Activated CD8-positive, alpha-beta T cell treated with anti-CD3 and anti-CD28 coated beads for 36 hours (primary cell): ENCODE data around the gene PRKD3. TPM values are rescaled to one million over a fixed set of nuclear protein-coding genes. Genes with fewer than 3 reads are reported as not detected.
A peak's percentile ranks its signal among the peaks of the same experiment; 100 is the strongest.

ENCODE experiments used
- ATAC-seq: fragments of 200-7000 bp; cut with Tn5 transposase; one replicate; pipeline ENCODE4 v1.10.0; 2021; ENCODE audit warnings: mild to moderate bottlenecking, moderate library complexity
- CTCF ChIA-PET: fragments of 350-600 bp; sonication (Branson Sonifier 250); formaldehyde crosslinking; loops from one replicate; lab custom pipeline; 2021; ENCODE audit warnings: antibody characterized with exemption; lab: Charles Lee
- POLR2A ChIA-PET: fragments of 350-600 bp; sonication (Branson Sonifier 250); formaldehyde crosslinking; loops from one replicate; lab custom pipeline; 2021; ENCODE audit warnings: antibody characterized with exemption; lab: Charles Lee
- DNase-seq: peaks from one replicate; pipeline ENCODE4 v3.0.0-alpha.2; 2020
- H3K27ac Mint-ChIP-seq: one replicate; pipeline ENCODE4 v1.8.0; 2021; ENCODE audit warnings: mild to moderate bottlenecking, mixed read lengths
- H3K27me3 Mint-ChIP-seq: one replicate; pipeline ENCODE4 v1.8.0; 2021; ENCODE audit warnings: mixed read lengths
- H3K36me3 Mint-ChIP-seq: one replicate; pipeline ENCODE4 v1.8.0; 2021; ENCODE audit warnings: low read depth, mixed read lengths
- H3K4me1 Mint-ChIP-seq: one replicate; pipeline ENCODE4 v1.8.0; 2021; ENCODE audit warnings: low read depth, mixed read lengths
- H3K4me3 Mint-ChIP-seq: one replicate; pipeline ENCODE4 v1.8.0; 2021; ENCODE audit warnings: mild to moderate bottlenecking, moderate library complexity, mixed read lengths
- H3K9me3 Mint-ChIP-seq: one replicate; pipeline ENCODE4 v1.8.0; 2021; ENCODE audit warnings: mixed read lengths
- intact Hi-C: fragments of 100-400 bp; cut with micrococcal nuclease; formaldehyde crosslinking; loops from one replicate; pipeline ENCODE4 v1.10.0; 2022
- total RNA-seq, 2 experiments: library from RNA; stranded (reverse); gene quantifications; one replicate each; pipeline ENCODE4 v1.2.3, GENCODE V29; 2021
- TF ChIP-seq, protein P1 (sequence below): fragments of 200-600 bp; IDR thresholded peaks from one replicate; pipeline ENCODE4 v1.8.0; 2022; ENCODE audit warnings: antibody characterized with exemption, mild to moderate bottlenecking

Gene PRKD3
- total RNA-seq, 2 experiments from 2014 or later = 23.8 to 25.6 TPM

GRCh38 chr2:37367310-37367709 lies 42.7 kb upstream of the PRKD3 start:
- H3K4me3 Mint-ChIP-seq = no peak overlapping the region
- DNase-seq (no peak), ATAC-seq (no peak)
- H3K9me3 Mint-ChIP-seq = no peaks in the 10 kb centered on the region
- peaks cover 25% of the 10 kb centered on the region for H3K27me3 Mint-ChIP-seq
- CTCF ChIA-PET = interaction anchor here (0.6 to 2.6 kb wide), 7 partner anchors 8 to 465 kb away, joined by 3 to 17 read pairs (median 3); no protein-coding TSS in a partner anchor
- no peak overlapping the region for H3K27ac Mint-ChIP-seq
- TF ChIP-seq, protein P1, sequence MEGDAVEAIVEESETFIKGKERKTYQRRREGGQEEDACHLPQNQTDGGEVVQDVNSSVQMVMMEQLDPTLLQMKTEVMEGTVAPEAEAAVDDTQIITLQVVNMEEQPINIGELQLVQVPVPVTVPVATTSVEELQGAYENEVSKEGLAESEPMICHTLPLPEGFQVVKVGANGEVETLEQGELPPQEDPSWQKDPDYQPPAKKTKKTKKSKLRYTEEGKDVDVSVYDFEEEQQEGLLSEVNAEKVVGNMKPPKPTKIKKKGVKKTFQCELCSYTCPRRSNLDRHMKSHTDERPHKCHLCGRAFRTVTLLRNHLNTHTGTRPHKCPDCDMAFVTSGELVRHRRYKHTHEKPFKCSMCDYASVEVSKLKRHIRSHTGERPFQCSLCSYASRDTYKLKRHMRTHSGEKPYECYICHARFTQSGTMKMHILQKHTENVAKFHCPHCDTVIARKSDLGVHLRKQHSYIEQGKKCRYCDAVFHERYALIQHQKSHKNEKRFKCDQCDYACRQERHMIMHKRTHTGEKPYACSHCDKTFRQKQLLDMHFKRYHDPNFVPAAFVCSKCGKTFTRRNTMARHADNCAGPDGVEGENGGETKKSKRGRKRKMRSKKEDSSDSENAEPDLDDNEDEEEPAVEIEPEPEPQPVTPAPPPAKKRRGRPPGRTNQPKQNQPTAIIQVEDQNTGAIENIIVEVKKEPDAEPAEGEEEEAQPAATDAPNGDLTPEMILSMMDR = no peak
- no peaks in the 10 kb centered on the region for H3K36me3 Mint-ChIP-seq
- intact Hi-C loops = loop anchor here (2.0 kb wide), 1 partner anchor 25 kb away; no protein-coding TSS in a partner anchor
- H3K4me1 Mint-ChIP-seq = no peaks in the 10 kb centered on the region
- POLR2A ChIA-PET = interaction anchor here (0.7 to 3.2 kb wide), 6 partner anchors 9 to 1856 kb away, joined by 3 to 30 read pairs (median 4); no protein-coding TSS in a partner anchor

- POLR2A ChIA-PET = interaction anchor here (0.7 to 3.2 kb wide), 6 partner anchors 8 to 1857 kb away, joined by 3 to 30 read pairs (median 4); no protein-coding TSS in a partner anchor
- CTCF ChIA-PET = interaction anchor here (1.1 to 2.6 kb wide), 5 partner anchors 9 to 466 kb away, joined by 3 to 17 read pairs (median 3); no protein-coding TSS in a partner anchor
- Mint-ChIP-seq H3K36me3 (no peaks in the 10 kb centered on the region), H3K4me1 (no peaks in the 10 kb centered on the region), H3K27me3 (peaks cover 25% of the 10 kb centered on the region), H3K27ac (no peak overlapping the region), H3K4me3 (no peak overlapping the region), H3K9me3 (no peaks in the 10 kb centered on the region)
- TF ChIP-seq, protein P1 = no peak
- intact Hi-C loops = loop anchor here (2.0 kb wide), 1 partner anchor 24 kb away; no protein-coding TSS in a partner anchor
- DNase-seq (peak; percentile 18), ATAC-seq (peak; percentile 47)
Measured at GRCh38 chr2:37366773-37367172, 42.1 kb upstream of the PRKD3 start.

DNA sequence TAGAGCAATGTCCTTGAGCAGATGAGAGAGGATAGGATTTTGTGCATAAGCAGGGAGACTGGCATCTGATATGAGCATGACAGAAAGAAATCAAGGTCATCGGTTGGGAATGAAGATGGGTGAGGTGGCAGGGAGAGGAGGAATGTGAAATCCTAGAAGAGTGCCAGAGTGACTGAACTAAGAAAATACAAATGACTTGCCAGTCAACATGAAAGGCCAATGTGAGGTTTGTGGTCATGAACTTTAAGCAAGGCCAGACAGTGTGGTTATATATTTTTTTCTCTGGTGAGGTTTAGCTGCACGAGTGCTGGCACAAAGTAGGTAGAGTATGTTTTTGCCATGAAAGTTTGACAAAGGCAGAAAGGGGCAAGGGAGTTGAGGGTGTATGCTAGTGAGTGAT lies 41.0 kb upstream of the PRKD3 start:
- H3K4me3 Mint-ChIP-seq = no peak overlapping the region
- ChIA-PET CTCF (interaction anchor here (2.6 kb wide), 1 partner anchor 10 kb away, joined by 17 read pairs; no protein-coding TSS in a partner anchor), POLR2A (interaction anchor here (1.0 to 3.2 kb wide), 3 partner anchors 9 to 13 kb away, joined by 3 to 30 read pairs (median 3); no protein-coding TSS in a partner anchor)
- peaks cover 28% of the 10 kb centered on the region for H3K27me3 Mint-ChIP-seq
- H3K9me3 Mint-ChIP-seq = no peaks in the 10 kb centered on the region
- ATAC-seq (peak; percentile 64), DNase-seq (peak; percentile 59)
- no peak overlapping the region for H3K27ac Mint-ChIP-seq
- H3K4me1 Mint-ChIP-seq = no peaks in the 10 kb centered on the region
- TF ChIP-seq, protein P1 = no peak
- no peaks in the 10 kb centered on the region for H3K36me3 Mint-ChIP-seq
- intact Hi-C loops = loop anchor here (1.0 to 2.0 kb wide), 2 partner anchors 23 to 44 kb away; no protein-coding TSS in a partner anchor

DNA sequence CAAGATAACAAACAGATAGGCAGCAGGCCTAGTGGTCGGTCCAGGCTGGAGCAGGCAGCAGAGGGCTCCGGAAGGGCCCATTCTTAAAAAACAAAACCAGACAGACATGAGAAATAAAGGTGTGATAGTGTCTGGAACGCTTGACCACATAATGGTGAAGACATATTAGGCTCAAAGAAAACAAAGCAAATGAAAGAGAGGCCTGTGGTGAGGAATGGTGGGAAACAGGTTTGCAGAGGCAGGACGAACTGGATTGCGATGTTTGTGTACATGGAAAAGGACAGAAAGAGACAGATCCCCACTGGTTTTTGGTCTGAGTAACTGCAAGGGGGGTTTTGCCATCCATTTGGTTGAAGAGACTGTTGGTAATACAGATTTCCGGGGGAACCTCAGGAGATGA lies 39.7 kb upstream of the PRKD3 start:
- intact Hi-C loops = no loop called here
- TF ChIP-seq, protein P1 = no peak
- ATAC-seq (no peak), DNase-seq (no peak)
- Mint-ChIP-seq H3K27me3 (peaks cover 35% of the 10 kb centered on the region), H3K9me3 (no peaks in the 10 kb centered on the region), H3K4me3 (no peak overlapping the region), H3K27ac (no peak overlapping the region), H3K4me1 (no peaks in the 10 kb centered on the region), H3K36me3 (no peaks in the 10 kb centered on the region)
- POLR2A ChIA-PET = interaction anchor here (2.6 kb wide), 1 partner anchor 12 kb away, joined by 6 read pairs; no protein-coding TSS in a partner anchor
- CTCF ChIA-PET = no interaction called here
